Islet of Langerhans (tissue), 1 donor: ENCODE measurements around the gene DNAH1.
"Not testable (repeated sequence)": the region's sequence is repeated elsewhere in the genome, so short reads cannot be mapped to it uniquely, and the experiment has no call there.

Experiments used
- FAIRE-seq: peaks from one replicate; lab custom pipeline; 2011; peaks lifted over from hg19 to GRCh38; lab: Jason Lieb, UNC

DNAH1 gene

DNA sequence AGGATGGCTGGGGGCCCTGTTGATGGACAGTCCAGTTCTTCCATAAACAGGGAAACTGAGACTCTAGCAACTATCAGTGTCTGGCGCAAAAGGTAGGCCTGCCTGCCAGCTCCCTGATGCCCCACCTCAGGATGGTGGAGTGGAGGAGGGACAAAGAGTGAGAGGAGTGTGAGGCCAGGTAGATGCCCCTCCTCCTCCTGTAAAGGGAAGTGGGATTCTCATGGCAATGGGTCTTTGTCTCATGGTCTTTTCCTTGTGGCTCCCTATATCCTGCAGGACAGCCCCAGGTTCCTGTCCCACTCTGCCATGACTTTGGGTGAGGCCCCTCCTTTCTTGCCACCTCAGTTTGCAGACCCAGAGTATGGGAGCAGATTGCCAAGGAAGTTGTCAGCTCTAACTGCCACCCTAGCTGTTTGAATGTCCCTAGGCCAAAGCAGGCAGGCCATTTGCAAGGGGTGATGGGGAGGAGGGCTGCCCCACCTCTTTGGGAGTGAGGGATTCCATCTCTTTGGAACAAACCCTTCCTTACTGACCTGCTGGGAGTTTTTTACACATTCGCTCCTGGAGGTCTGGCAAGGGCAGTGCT is 2.8 kb upstream of the DNAH1 start:
- FAIRE-seq = no peak

DNA sequence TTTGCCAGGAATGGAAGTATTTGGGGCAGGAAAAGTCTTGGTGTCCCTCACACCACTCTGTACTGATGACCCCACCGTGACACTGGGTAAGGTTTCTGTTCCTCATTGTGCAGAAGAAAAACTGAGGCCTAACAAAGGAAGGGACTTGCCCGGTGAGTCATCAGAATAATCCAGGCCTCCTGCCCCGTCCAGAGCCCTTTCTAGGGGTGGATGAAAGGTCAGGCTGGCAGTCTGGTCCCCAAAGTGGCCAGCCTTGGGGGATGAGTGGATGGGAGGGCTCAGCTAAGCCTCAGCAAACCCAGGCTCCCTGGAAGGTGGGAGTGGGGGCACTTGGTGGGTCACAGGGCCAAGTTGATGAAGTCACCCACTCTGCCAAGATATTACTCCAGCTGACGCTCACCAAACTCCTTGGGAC is 2.3 kb upstream of the DNAH1 start:
- no peak for FAIRE-seq

DNA sequence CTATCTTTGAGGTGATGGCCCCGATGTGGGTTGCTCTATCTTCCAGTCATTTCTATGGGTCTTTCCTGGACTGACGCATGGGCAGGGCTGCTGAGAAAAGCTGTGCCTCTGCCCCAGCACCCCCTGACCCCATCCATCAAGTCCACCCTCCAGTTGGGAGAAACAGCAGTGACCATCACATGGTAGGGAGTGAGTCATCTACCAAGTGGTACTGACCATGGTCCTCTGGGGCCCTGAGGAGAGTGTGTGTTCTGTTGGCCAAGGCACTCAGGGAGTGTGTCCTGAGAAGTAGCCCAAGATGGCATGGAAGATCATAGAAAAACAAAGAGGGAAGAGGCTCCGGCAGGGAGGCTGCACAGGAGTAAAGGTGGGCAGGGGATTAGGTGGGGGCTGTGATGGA is 1.6 kb upstream of the DNAH1 start:
- FAIRE-seq = no peak

DNA sequence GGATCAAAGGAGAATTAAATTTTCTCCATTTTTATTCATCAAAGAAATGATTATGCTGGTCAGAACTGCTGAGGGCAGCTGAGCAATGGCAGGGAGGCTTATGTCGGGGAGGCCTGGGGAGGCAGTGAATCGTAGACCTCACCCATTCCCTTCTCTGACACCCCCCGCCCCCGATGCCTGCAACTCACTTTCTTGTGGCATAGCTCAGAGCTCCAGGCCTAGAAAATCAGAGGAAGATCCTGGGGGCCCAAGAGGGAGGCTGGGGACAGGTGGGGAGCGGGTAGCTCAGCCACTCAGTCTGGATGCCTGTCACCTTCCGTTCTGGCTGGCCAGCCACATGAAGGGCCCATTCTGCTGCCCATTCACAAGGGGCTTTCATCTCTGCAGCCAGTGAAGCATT is 1.1 kb upstream of the DNAH1 start:
- FAIRE-seq = no peak

DNA sequence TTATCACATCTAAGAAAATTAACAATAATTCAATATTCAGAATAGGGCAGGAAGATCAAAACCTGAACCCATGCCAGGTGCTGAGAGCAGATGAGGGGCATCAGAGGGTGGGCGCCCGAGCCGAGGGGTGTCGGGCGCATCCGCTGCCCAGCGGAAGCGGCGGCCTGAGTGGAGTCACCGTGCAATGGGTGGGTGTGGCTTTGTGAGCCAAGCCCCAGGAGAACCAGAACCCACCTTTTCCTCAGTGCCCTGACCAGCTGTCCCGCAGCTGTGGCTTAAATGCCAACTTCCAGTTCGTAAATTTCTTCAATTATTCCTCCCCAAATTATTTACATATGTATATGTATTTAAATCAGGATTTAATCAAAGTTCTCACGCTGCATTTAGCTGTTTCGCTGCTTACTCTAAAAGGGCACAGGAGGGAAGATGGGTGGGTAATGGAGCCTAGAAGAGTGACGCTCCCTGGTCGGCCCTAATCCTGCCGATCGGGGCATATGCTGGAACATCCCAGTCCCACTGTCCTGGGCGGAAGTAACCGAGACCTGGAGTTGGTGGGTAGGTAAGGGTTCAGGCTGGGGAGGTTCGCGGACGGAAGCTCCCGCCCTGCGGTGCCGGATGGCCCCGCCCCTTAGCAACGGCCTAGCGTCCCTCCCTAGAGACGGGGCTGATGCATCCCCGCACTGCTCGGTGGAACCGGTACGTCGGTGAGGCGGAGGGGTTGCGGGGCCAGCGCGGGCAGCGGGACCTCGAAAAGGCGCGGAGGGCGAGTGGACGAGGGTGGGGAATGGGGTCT is 1.3 kb downstream of the DNAH1 start:
- no peak for FAIRE-seq

DNA sequence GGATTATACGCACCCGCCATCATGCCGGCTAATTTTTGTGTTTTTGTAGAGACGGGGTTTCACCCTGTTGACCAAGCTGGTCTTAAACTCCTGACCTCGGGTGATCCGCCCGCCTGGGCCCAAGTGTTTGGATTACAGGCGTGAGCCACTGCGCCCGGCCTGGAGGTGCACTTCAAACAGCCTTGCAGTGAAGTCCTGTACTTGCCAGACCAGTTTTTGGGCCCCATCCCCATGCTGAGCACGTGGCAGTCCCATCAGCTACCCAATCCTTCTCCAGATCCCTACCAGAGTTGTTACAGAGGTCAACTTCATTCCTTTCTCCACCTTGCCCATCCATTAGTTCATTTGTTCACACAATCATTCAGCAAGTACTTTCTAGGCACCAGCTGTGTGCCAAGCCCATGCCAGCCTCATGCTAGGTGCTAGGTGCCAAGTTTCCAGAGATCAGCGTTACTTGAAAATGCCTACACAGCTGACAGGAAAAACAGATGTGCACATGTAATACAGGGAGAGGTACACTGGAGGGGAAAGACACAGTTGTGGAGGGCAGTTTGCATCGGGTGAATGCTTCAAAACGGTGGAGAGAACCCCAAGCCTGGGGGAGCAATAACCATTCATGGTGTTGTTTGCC is 2.2 kb downstream of the DNAH1 start:
- no peak for FAIRE-seq

DNA sequence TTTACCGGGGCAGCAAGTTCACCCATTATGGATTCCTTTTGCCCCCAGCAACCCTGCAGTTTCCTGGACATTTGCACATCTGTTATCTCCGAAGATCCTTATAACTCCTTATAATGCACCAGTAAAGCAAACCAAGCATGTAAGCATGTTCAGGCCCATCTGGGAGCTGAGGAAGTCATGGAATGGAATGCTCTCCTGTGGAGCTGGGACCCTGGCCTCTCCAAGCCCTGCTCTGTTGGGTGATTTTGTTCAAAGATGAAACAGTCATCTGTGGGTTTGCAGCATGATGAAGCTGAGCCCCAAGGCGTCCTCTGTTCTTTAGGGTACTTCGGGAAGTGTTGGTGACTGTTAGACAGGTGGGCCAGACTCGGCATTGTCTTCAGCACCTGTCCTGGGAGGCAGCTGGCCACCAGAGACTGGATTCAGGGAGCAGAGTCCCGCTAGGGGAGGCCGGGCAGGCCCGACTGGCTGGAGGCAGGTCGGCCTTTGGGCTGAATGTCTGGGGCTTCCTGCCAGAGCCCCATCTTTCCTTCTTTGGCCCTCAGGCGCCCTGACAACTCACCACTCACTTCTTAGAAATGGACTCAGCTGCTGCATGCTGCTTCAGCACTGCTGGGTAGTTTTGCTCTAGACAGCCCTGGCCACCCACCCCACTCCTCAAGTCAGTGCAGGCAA is 3.9 kb downstream of the DNAH1 start:
- FAIRE-seq = no peak

DNA sequence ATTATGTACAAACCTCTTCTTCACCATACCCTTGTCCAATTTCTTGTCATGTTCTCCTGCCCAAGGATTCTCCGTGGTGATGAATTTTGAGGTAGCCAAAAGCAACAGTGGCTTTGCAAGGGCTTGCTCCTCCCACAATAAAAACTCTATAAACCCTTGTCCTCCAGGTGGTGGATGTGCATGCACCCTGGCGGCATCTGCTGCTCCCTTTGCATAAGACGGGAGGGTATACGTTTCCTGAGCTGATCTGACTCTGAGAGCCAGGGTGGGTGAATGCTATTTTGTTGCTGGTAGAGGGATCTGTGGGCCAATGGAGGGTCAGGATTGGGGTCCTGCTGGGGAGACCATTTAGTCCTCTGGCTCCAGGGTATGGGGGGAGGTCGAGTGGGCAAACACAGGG is 5.4 kb downstream of the DNAH1 start:
- FAIRE-seq = no peak

DNA sequence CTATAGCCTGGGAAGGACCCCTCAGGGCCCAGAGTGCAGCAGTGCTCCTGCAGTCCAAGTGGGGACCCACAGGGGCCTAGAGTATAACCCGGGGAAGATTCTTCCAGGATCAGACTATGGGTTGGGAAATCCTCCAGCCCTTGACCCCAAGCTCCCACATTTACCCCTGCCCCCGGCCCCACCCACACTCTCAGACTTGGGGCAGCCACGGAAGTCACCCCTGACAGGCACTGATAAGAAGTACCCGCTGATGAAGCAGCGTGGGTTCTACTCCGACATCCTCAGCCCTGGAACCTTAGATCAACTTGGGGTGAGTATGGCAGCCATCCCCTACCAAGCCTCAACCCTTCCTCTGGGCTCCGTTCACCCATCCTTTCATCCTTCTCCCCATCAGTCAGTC is 6.3 kb downstream of the DNAH1 start:
- FAIRE-seq = no peak

DNA sequence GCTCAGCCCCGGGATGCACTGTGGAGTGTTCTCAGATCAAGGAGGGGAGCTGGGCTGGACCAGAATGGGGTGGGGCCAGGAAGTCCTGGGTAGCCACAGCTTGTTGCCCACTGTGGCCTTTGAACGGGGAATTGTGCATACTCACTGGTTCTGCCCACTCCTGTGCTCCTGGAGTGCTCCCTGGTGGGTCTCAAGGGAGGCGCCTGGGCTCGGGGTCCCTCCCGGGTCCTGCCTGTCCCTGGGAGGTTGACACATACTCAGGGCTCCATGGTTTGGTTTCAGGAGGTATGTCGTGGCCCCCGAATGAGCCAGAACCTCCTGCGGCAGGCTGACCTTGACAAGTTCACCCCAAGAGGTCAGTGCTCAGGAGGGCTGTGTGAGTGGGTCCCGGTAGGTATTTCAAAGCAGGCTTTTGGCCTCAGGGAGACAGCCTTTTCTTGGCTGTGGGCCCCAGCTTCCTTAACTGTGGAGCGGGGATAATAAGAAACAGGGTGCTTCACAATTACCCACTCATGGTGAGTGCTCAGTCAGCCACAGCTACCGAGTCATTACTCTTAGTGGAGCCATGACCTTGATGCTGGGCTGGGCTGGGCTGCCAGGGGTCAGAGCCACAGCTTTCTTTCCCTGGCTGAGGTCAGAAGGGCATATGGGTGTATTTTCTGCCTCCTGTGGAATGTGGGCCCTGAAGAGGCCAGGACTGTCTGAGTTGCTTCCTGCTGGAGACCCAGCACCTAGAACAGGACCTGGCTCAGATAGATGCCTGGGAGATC is 7.6 kb downstream of the DNAH1 start:
- no peak for FAIRE-seq

DNA sequence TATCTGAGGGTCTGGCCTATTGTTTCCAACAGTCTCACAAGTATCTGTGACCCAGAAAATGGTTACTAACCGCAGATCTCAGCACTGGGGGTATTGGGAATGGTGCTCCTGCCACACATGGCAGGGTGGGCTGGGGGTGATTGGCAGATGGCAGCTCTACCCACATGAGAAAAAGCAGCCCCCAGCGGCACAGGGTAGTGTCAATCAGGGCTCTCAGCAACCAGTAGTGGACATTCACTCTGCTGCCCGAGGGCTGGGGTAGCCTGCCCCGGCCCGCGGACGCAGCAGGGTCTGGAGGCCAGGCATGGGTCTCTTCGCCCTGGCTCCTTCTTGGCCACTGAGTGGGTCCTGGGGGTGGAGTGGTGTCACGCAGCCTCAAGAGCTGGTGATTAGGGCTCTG is 8.6 kb downstream of the DNAH1 start:
- no peak for FAIRE-seq

DNA sequence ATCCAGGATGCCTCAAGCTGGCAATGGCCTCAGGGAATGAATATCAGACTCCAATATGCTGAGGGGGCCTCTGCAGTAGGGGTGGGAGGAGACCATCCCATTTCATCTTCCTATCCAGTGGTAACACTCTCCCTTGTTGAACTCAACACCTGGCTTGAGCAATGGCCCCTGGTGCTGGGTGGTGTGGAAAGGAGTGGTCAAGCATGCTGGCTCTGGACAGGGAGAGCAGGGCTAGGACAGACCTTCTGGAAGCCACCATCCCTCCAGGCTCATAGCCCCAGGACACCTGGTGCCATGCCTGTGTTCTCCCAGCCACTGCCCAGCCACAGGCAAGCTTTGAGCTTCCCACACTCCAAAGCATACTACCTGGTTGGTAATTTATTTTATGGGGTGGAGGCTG is 9.6 kb downstream of the DNAH1 start:
- no peak for FAIRE-seq

DNA sequence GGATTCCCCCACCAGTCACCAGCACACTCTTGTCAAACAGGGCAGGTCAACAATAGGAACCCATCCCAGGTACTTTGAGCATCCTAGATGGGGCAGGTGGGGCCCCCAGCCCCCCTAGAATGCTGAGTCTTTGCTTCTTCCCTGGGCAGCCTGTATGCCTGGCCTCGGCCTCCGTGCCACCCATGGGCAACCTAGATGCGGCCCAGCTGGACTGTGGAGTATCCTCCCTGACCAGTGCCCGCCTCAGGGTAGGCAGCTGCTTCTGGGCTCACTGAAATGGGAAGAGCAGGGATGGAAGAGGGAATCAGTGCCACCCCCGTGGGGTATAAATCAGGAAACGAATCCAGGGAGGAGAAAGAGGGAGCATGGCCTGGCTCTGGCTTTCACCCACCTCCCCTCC is 10.9 kb downstream of the DNAH1 start:
- no peak for FAIRE-seq

DNA sequence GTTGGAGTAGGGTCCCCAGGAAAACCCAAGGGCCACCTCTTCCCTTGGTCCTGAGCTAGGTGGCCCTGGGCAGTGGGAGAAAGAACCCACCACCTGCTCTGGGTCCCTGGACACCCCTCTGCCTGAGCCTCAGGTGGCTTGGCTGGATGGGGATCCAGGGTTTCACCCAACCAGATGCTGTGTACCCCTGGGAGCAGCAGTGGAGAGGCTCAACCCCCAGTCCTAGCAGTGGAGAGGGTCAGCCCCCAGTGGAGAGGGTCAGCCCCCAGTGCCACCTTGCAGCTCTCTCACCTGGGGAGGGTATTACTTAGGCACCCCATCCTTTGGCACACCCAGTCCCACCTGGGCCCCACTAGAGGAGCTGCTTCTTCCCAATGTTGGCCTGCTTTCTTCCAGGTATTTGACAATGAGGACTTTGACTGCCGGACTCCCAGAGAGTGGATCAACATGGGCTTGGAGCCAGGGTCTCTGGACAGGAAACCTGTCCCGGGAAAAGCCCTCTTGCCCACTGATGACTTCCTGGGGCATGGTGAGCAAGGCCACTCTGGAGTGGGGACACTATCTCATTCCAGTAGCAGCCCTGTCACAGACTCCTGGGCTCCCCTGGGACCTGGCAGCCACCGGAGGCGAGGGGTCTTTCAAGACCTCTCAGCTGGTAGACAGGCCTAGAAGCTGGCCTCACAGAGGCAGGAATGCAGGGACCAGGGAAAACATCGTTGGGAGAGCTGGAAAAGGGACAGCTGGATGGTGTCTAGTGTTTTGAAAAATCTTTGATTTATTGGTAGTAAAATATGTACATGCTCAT is 11.6 kb downstream of the DNAH1 start:
- FAIRE-seq = no peak

DNA sequence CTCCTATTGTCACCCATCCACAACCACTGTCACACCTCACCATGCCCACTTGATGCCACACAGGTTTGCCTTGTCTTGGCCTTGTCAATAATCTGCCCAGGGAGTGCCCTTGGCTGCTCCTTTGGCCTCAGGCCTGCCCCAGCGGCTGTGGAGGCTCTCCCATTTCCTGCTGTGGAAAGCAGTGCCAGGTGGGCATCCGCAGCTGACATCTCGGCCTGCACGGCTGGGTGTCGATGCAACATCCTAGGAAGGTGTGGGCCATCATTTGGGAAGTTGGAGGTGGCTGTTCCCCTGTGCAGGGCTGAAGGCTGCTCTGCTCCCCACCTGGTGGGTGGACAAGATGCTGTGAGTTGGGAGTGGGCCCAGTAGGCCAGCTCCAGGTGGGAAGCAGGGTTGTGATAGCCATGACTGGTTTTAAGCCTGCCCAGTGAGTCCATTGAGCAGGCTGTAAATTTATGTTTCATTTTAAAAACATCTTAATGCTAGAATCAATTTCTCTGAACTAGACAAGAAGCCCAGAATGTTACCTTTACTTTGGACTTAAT is 12.5 kb downstream of the DNAH1 start:
- no peak for FAIRE-seq

DNA sequence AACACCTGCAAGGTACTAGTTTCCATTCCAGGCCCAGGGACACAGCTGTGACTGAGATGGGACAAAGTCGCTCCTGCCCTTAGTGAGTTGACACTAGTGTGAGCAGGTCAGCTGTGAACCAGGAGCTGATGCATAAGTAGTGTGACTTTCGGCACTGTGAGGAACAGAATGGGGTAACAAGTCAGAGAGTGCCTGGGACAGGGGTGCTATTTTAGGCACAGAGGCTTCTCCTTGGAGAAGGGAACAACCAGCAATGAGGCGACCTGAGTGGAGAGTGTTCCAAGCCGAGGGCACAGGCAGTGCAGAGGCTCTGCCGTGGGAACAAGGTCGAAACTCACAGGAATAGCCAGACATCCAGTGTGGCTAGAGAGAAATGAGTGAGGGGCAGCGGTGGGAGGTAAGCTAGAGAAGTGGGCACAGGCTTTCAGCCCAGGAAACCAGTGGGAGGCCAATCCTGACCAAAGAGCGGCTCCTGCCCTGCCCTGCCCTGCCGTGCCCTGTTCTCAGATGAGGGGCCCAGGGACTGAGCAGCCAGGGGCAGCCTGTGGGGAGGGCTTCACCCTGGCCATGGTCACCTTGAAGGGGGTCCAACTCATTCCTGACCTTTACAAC is 14.2 kb downstream of the DNAH1 start:
- no peak for FAIRE-seq

DNA sequence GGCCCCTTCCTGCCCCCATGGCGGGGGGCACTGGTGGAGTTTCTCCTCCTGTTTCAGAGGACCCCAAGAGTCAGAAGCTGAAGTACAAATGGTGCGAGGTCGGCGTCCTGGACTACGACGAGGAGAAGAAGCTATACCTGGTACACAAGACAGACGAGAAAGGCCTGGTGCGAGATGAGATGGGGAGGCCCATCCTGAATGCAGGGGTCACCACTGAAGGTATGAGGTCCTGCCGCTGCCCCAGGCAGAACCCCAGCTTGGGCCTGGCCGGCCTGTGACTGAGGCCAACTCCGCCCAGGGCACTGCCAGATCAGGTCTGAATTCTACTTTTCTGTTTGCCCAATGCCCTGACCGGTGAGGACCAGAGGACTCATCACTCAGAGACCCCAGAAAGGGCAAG is 15.0 kb downstream of the DNAH1 start:
- no peak for FAIRE-seq

DNA sequence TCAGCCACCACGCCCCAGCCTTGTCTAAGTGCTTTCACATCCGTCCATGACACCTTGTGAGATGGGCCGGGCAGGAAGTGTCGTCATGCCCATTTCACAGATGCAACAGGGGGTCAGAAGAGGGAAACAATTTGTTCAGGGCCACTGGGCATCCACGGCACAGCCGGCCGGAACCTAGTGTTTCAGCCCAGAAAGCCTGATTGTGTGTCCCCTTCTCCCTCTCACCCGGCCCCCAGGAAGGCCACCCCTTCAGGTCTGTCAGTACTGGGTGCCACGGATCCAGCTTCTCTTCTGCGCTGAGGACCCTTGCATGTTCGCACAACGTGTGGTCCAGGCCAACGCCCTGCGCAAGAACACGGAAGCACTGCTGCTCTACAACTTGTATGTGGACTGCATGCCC is 15.8 kb downstream of the DNAH1 start:
- no peak for FAIRE-seq

DNA sequence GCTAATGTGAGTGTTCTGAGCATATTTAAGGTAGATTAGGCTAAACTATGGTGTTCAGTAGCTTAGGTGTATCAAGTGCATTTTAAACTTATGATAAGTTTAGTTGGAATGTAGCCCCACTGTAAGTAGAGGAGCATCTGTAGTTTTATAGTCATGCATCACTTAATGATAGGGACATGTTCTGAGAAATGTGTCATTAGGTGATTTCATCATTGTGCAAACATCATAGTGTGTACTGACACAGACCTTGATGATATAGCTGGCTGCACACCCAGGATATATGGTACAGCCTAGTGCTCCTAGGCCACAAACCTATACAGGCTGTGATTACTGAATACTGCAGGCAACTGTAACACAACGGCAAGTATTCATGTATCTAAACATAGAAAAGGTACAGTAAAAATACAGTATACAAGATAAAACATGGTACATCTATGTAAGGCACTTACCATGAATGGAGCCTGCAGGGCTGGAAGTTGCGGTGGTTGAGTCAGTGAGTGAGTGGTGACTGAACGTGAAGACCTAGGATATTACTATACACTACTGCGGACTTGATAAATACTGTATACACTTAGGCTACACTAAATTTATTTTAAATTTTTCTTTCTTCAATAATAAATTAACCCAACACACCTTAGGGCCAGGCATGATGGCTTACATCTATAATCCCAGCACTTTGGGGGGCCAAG is 17.9 kb downstream of the DNAH1 start:
- FAIRE-seq = no peak

DNA sequence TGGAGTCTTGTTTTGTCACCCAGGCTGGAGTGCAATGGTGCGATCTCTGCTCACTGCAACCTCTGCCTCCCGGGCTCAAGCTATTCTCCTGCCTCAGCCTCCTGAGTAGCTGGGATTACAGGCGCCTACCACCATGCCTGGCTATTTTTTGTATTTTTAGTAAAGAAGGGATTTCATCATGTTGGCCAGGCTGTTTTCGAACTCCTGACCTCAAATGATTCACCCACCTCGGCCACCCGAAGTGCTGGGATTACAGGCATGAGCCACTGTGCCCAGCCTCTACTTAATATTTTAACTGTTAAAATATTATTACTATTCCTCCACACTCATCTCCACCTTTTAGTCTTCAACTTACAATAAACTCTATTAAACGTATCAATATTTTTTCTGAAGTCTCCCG is 22.0 kb downstream of the DNAH1 start:
- FAIRE-seq = not testable (repeated sequence)
